Muscle layer of duodenum (tissue), 2 donors: ENCODE measurements around the gene FGF21.

Source experiments
- H3K27ac ChIP-seq: one replicate; pipeline ENCODE4 v1.7.0; 2013; ENCODE audit warnings: mild to moderate bottlenecking, low read length
- H3K27me3 ChIP-seq: one replicate; pipeline ENCODE4 v1.7.0; 2013; ENCODE audit warnings: low read depth, mild to moderate bottlenecking, control low read depth, low read length
- H3K36me3 ChIP-seq, 2 donors: one replicate each; pipeline ENCODE4 v1.7.0; 2013; ENCODE audit warnings: low read length in 2 of 2, control low read depth in 1 of 2, mild to moderate bottlenecking in 1 of 2; ENCODE audit not compliant: insufficient read depth in 2 of 2, control insufficient read depth in 1 of 2
- H3K4me1 ChIP-seq, 2 donors: one replicate each; pipeline ENCODE4 v1.7.0; 2013; ENCODE audit warnings: low read length in 2 of 2, mild to moderate bottlenecking in 2 of 2, control low read depth in 1 of 2, moderate library complexity in 1 of 2; ENCODE audit not compliant: insufficient read depth in 2 of 2, control insufficient read depth in 1 of 2
- H3K4me3 ChIP-seq, 2 donors: one replicate each; pipeline ENCODE4 v1.7.0; 2013; ENCODE audit warnings: low read length in 2 of 2, low read depth in 1 of 2, mild to moderate bottlenecking in 1 of 2
- H3K9me3 ChIP-seq, 2 donors: one replicate each; pipeline ENCODE4 v1.7.0; 2013; ENCODE audit warnings: low read length in 2 of 2, control low read depth in 1 of 2, mild to moderate bottlenecking in 1 of 2; ENCODE audit not compliant: control insufficient read depth in 1 of 2
- donor health status: healthy.

Gene FGF21

GRCh38 chr19:48746738-48747575 is 8.4 kb upstream of the FGF21 start, which contains the start of gene IZUMO1:
IZUMO1 (minus strand) TSS chr19:48746909; CDS start chr19:48745859, 1,050 bp downstream.
- peak within 1 kb of the TSS; percentile 16 to 44 for H3K4me3 ChIP-seq
- H3K9me3 ChIP-seq: no peaks in the 10 kb centered on the region
- no peaks in the 10 kb centered on the region for H3K27me3 ChIP-seq
- H3K4me1 ChIP-seq: peaks cover 0 to 7% of the 10 kb centered on the region in 2 donors
- H3K36me3 ChIP-seq: no peaks in the 10 kb centered on the region
- no peak within 1 kb of the TSS for H3K27ac ChIP-seq

- Histone ChIP-seq H3K9me3 (no peaks in the 10 kb centered on the region), H3K27me3 (no peaks in the 10 kb centered on the region), H3K4me1 (peaks cover 0 to 17% of the 10 kb centered on the region in 2 donors), H3K27ac (no peak overlapping the region), H3K36me3 (no peaks in the 10 kb centered on the region), H3K4me3 (no peak overlapping the region)
Measured at GRCh38 chr19:48749571-48750198, 5.6 kb upstream of the FGF21 start.

GRCh38 chr19:48750351-48750750 is 5.0 kb upstream of the FGF21 start:
- Histone ChIP-seq H3K9me3 (no peaks in the 10 kb centered on the region), H3K4me3 (no peak overlapping the region), H3K27ac (no peak overlapping the region), H3K36me3 (no peaks in the 10 kb centered on the region), H3K27me3 (no peaks in the 10 kb centered on the region), H3K4me1 (peaks cover 0 to 17% of the 10 kb centered on the region in 2 donors)

GRCh38 chr19:48750771-48751504 is 4.4 kb upstream of the FGF21 start:
- Histone ChIP-seq H3K36me3 (no peaks in the 10 kb centered on the region), H3K4me1 (peaks cover 0 to 17% of the 10 kb centered on the region in 2 donors), H3K9me3 (no peaks in the 10 kb centered on the region), H3K4me3 (no peak overlapping the region), H3K27ac (no peak overlapping the region), H3K27me3 (no peaks in the 10 kb centered on the region)

- Histone ChIP-seq H3K27ac (no peak overlapping the region), H3K27me3 (no peaks in the 10 kb centered on the region), H3K9me3 (no peaks in the 10 kb centered on the region), H3K4me3 (peak overlapping the region; percentile 52), H3K4me1 (peaks cover 0 to 15% of the 10 kb centered on the region in 2 donors), H3K36me3 (no peaks in the 10 kb centered on the region)
Measured at GRCh38 chr19:48751845-48752495, 3.4 kb upstream of the FGF21 start.

GRCh38 chr19:48752496-48753365 is 2.6 kb upstream of the FGF21 start, which contains the start of gene FUT1:
FUT1 (minus strand) TSS chr19:48752641; CDS start chr19:48751281, 1,360 bp downstream.
- peak within 1 kb of the TSS; percentile 52 for H3K4me3 ChIP-seq
- peaks cover 0 to 11% of the 10 kb centered on the region in 2 donors for H3K4me1 ChIP-seq
- H3K9me3 ChIP-seq: no peaks in the 10 kb centered on the region
- no peak within 1 kb of the TSS for H3K27ac ChIP-seq
- H3K27me3 ChIP-seq: no peaks in the 10 kb centered on the region
- H3K36me3 ChIP-seq: no peaks in the 10 kb centered on the region

- H3K4me3 ChIP-seq: no peak overlapping the region
- no peaks in the 10 kb centered on the region for H3K36me3 ChIP-seq
- peaks cover 0 to 11% of the 10 kb centered on the region in 2 donors for H3K4me1 ChIP-seq
- no peak overlapping the region for H3K27ac ChIP-seq
- no peaks in the 10 kb centered on the region for H3K27me3 ChIP-seq
- H3K9me3 ChIP-seq: no peaks in the 10 kb centered on the region
Measured at GRCh38 chr19:48755787-48756186, 463 bp downstream of the FGF21 start.

GRCh38 chr19:48756212-48756611 is 888 bp downstream of the FGF21 start:
- Histone ChIP-seq H3K4me1 (peaks cover 0 to 11% of the 10 kb centered on the region in 2 donors), H3K9me3 (no peaks in the 10 kb centered on the region), H3K4me3 (no peak overlapping the region), H3K27me3 (no peaks in the 10 kb centered on the region), H3K36me3 (no peaks in the 10 kb centered on the region), H3K27ac (no peak overlapping the region)

- H3K9me3 ChIP-seq: no peaks in the 10 kb centered on the region
- no peak overlapping the region for H3K4me3 ChIP-seq
- H3K27ac ChIP-seq: no peak overlapping the region
- no peaks in the 10 kb centered on the region for H3K36me3 ChIP-seq
- peaks cover 0 to 11% of the 10 kb centered on the region in 2 donors for H3K4me1 ChIP-seq
- no peaks in the 10 kb centered on the region for H3K27me3 ChIP-seq
Measured at GRCh38 chr19:48756686-48757085, 1.4 kb downstream of the FGF21 start.

- no peaks in the 10 kb centered on the region for H3K27me3 ChIP-seq
- H3K36me3 ChIP-seq: no peaks in the 10 kb centered on the region
- peaks cover 0 to 8% of the 10 kb centered on the region in 2 donors for H3K4me1 ChIP-seq
- no peak overlapping the region for H3K4me3 ChIP-seq
- H3K9me3 ChIP-seq: no peaks in the 10 kb centered on the region
- H3K27ac ChIP-seq: no peak overlapping the region
Measured at GRCh38 chr19:48757089-48757675, 1.9 kb downstream of the FGF21 start.
